ENCODE results near the gene SEMA3D.

SEMA3D gene

DNA sequence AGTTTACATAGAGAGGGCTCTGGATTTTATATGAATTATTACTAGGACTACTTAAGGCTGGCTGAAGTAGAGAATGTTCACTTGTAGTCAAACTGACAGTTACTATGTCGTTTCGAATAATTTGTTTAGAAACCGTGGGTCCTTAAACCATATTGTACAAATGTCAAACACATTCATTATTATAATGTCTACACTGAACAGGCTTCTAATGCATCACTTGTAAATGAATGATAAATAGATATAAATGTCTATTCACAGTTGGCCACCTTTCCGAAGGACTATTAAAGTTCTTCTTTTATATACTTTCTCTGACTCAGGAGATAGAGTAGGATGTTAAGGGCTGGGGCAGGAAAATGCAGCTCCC, 95.3 kb downstream of the SEMA3D start:
- no peak for DNase-seq (ENCODE audit: low read depth, low spot score)
- no peak overlapping the region for H3K27ac ChIP-seq

DNA sequence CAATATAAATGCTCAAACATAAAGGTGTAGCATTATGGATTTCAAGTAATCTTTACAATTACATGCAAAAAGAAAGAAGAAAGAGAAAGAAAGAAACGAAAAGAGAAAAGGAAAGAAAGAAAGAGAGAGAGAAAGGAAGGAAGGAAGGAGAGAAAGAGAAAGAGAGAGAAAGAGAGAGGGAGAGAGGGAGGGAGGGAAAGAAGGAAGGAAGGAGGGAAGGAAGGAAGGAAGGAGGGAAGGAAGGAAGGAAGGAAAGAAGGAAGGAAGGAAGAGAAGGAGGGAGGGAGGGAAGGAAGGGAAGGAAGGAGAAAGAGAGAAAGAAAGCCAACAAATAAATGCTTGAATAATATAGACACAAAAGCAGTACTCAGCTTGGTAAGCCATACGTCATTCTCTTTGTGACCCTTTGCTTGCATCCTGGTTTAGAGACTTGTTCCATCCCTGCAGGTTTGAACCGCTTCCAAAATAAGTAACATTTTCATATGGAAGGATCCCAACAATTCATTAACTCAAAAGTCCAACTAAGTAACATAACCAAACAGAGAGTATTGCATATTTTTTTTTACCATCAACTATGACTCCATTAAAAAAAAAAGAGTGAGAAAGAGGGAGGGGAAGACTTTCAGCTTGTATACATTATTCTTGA, 95.8 kb downstream of the SEMA3D start:
- DNase-seq (ENCODE audit: low read depth, low spot score) = no peak
- H3K27ac ChIP-seq = no peak overlapping the region

DNA sequence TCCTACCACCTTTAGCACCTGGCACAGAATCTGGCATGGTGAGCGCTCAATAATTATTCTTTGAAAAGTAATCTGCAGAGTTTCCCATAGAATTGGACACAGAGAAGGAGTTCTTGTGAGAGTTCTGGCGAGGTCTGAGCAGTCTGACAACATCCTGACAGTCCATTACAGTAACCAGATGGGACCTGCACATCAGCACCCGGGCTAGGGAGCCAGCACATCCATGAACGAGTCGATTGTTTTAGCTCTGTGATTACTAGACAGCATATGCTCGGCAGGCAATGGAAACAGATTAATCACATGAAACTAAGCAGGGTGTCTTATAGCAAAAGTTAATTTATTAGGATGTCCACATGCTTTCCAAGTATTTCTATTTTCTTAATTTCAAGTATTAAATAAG, 96.7 kb downstream of the SEMA3D start:
- DNase-seq (ENCODE audit: low read depth, low spot score) = no peak
- H3K27ac ChIP-seq = no peak overlapping the region

DNA sequence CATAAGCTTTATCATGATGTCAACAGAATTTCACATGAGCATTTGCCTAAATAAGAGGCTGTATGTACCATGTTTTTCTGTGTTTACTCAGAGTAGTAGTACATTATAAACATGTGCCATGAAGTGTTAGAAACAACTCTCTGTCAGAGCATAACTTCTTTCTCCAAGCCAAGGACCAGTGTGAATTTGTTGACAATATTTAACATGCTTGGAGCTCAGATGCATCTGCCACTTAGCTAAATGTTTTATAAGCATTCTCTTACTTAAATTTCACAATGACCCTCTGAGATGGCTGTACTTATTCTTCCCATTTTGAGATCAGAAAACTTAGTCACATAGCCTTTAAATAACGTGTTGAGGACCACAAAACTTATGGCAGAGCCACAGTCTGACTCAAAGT, 105.0 kb downstream of the SEMA3D start:
- DNase-seq (ENCODE audit: low read depth, low spot score) = no peak
- H3K27ac ChIP-seq = no peak overlapping the region

DNA sequence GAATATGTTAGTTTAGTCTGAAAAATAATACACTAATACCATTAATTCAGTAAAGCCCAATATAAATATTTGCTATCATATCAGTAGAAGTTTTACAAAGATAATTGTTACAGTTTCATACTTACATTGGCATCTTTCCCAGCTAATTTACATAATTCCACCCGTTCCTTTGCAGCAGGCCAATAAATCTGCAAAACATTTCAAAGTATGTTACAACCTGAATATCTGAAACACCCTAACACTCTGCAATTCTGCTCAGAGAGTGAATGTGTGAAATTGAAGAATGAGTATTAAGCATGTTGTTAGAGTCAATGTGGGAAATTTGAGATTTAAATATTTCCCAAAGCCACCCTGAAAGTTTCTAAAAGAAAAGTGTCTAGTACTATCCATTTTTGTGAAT, 105.5 kb downstream of the SEMA3D start:
- no peak overlapping the region for H3K27ac ChIP-seq
- no peak for DNase-seq (ENCODE audit: low read depth, low spot score)

DNA sequence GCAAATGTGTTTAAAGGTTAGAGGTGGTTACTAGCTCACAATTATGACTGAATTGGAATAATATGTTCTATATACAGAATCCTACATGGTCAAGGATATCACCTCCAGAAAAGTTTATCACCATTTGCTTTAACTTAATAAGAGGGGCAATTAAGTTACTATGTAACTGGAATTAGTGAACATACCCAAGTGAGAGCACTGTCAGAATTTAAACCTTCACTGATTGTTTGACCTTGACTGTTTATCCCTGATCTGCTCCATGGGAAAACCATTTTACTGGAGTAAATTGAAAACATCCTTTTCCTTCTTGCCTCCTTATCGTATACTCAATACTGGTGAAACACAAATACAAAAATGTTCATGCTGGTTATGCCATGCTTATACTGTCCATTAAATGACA, 107.4 kb downstream of the SEMA3D start:
- DNase-seq (ENCODE audit: low read depth, low spot score) = no peak

DNA sequence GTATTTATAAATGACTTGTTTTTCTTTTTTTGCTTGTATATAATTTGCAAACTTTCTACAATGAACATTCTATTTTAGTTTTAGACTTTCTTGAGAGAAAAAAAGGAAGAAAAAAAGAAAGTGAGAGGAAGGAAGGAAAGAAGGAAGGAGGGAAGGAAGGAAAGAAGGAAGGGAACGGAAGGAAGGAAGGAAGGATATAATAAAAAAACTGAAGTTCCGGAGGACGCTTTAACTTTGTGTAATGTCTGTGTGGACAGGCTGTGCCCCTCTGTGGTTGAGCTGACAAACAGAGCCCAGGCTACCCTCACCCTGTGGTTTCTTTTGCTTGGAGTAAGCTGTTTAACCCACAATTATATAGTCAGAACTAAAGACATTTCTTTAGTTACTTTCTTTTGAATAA, 108.7 kb downstream of the SEMA3D start:
- no peak for DNase-seq (ENCODE audit: low read depth, low spot score)
- no peak overlapping the region for H3K27ac ChIP-seq

More for the DNA sequence above, 107.4 kb downstream of the SEMA3D start:
- H3K27ac ChIP-seq = no peak overlapping the region

DNA sequence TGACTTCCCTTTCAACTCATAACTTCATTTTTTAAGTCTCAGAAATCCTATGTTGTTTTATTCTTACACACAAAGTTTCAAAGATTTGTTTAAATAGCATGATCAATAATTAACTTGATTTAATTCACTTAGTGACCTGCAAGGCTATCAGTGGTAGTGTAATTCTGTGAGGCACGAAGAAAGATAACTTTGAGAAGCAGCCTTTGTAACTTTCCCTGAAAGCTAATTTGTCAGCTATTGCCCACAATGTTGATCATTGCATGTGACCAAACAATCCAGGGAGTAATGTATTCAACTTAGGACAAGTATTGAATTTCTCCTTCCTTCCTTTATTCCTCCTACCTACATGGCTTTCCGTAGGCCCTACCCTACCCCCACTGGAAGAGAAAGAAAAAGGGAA, 111.0 kb downstream of the SEMA3D start:
- no peak for DNase-seq (ENCODE audit: low read depth, low spot score)
- H3K27ac ChIP-seq = no peak overlapping the region

DNA sequence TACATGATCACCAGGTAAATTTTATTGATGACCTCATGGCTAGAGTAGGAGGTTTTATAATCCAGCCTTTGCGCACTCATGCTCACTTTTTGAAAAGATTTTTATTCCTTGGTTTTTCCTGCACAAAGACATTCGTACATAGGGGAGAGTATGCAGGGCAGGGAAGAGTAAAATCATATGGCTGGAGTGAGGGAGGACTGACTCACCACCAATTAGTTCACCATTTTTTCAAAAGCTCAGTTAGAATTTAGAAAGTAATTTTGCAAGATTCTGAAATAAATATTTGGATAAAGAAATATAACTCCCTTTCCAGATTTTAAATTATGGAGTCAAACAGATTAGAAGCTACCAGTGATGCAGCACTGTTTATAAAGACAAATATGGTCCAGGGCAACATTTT, 111.9 kb downstream of the SEMA3D start:
- no peak for DNase-seq (ENCODE audit: low read depth, low spot score)
- H3K27ac ChIP-seq = no peak overlapping the region

DNA sequence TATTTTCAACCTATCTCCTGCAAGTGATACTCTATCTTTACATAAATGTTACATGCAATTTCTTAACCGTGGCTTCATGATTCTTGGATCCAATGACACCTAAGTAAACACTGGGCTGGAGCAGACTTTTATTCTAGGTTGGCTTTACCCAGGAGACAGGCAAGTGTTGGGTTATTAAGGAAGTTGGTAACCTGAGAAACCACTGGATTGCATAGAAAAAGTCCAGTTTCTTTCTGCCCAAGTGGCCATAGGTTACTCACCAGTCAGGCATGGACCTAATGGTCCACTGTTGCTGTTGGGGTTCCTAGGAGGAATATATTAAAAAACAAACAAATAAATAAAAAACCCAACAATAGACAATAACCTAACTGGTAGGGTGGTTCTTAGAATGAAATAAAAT, 112.8 kb downstream of the SEMA3D start:
- no peak overlapping the region for H3K27ac ChIP-seq
- DNase-seq (ENCODE audit: low read depth, low spot score) = no peak

DNA sequence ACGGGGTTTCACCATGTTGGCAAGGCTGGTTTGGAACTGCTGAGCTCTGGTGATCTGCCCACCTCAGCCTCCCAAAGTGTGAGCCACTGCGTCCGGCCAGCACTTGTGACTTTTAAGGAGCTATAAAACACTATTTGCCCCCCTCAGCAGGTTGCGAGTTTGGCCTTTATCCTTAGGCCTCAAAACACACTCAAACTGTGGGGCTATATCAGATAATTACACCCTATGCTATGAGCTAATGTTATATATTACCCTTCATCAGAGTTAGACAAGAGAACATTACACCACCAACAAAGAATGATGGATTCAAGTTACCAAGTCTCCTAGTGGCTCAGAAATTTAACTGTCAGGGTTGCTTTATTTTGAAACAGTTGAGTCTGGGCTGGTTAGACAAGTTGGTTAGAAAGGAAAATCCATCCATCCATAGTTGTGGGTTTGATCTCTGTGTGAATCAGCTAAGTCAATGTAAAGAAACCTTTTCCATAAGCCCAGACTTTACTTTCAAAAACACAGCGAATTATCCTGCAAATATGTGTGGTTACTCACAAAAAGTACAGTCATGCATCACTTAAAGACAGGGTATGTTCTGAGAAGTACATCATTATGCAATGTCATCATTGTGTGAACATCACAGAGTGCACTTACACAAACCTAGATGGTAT, 115.8 kb downstream of the SEMA3D start:
- DNase-seq (ENCODE audit: low read depth, low spot score) = peak; percentile 76
- H3K27ac ChIP-seq = peak overlapping the region; percentile 25

DNA sequence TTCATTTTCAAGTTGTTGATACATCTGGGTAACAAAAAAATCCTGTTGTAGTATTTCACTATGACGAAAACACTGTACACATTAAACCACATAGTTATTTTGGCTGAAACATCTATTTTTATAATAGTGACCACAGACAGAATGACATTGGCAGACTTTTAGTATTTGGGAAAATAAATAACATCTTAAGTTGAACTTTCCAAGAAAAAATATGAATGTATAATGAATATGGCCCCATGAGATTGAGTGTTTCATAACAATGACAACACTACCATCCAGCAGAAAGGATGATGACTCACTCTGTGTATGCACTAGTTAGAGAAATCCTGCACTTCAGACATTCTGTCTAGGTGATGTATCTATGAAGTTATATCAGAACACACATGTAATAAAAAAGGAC, 118.1 kb downstream of the SEMA3D start:
- DNase-seq (ENCODE audit: low read depth, low spot score) = peak; percentile 16
- H3K27ac ChIP-seq = no peak overlapping the region

DNA sequence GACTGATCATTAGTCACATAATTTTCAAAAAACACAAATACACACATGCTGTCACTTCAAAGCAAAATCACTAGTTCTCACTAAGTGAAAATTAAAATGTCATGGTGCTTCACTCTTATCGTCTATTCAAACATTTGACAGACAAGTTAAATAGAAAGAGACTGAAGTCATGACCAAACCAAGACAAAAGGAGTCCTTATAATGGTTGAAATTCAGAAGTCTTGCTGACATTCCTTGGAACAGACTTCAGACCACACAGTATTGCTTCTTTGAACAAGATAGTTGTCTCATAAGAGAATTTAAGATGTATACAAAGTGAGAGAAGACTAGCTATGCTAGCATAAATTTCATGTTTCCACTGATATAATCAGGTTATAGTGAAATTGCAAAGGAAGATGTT, 119.5 kb downstream of the SEMA3D start:
- no peak for DNase-seq (ENCODE audit: low read depth, low spot score)
- no peak overlapping the region for H3K27ac ChIP-seq

DNA sequence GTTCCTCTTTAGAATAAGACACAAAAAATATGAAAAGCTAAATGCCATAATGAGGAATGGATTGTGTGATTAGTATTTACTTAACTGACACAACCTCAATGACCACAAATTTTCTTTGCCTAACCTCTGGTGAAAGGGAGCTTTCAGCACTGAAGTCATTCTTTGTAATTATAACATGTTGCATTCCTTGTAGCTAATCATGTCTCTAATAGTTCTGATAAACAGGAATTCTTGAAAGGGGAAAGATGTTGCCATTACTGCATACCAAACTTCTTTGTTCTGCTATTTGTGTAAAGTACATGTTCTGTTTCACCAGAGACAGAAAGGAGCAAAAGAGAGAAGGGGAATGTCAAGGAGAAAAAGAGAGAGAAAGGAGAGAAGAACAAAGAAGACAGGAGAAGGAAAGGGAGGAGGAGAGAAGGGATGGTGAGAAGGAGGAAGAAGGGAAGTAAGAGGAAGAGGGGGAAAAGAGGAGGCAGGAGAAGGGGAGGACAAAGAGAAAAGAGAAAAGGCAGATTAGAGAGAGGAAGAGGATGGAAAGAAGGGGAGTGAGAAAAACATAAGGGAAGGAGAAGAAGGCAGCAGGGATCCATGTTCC, 120.9 kb downstream of the SEMA3D start:
- DNase-seq (ENCODE audit: low read depth, low spot score) = no peak
- H3K27ac ChIP-seq = no peak overlapping the region

DNA sequence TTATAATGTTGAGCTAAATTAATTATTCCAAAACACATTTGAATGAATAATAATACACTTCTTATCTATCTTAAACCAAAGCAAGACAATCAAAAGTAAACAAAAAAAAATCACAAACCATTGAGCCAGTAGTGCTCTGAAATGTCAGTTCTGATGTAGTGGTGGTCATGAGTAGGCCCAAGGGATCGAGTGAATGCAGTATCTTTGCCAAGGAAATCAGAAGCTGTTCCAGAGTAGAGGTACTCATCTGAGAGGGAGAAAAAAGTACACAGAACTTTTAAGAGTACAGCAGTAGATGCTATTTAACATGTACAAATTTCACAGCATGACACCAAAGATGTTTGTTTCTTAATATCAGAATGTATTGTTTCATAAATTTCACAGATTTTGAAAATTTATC, 121.5 kb downstream of the SEMA3D start:
- no peak overlapping the region for H3K27ac ChIP-seq
- no peak for DNase-seq (ENCODE audit: low read depth, low spot score)

DNA sequence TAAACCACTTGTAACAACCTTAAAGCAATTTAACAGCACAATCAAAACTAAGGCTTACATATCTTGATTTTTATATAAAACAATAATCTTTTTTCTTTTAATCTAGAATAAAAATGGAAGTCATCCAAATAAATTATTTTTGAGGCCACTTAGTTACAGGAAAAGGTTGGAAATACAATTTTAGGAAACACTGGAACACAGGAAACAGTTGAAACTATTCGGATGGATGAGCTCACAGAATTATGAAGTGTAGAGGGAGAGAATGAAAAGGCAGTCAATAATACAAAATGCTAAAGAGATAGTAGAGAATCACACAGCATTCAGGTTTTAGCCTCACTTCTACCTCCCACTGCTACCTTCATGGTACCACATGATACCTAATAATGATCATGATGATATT, 124.2 kb downstream of the SEMA3D start:
- H3K27ac ChIP-seq = no peak overlapping the region
- no peak for DNase-seq (ENCODE audit: low read depth, low spot score)

DNA sequence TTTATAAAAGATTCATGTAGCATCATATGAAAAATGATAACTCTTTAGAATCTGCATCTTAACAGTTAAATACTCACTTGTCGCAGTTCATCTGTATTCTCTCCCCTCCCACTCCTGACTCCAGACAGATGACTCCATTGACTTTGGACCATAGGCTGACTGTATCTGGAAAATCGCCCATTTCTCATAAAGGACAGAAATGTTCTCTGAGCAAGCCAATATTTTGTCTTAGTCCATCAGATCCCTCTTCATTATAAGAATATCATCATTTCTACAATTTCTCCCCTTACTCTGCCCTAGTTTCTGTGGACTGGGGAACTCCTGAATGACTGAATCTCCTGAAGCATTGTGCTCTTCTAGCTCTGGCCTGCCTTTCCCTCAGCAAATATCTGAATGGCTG, 125.4 kb downstream of the SEMA3D start:
- H3K27ac ChIP-seq = no peak overlapping the region
- DNase-seq (ENCODE audit: low read depth, low spot score) = no peak

DNA sequence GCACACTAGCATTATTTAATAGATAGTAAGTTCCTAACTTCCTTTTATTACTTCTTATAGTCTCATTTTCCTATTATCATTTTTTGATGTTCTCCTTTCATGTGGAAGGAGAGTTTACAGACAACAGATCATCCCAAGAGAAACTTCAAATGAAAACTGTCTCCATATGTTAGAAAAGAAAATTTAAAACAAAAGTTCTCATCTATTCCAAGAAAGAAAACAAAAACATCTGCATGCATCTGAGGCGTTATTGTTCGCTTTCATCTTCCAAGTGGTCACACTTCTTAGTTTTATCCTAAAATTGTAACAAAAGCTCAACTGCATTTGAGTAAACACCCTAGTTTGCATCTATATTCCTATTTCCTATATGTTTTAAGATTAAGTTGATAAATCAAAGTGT, 126.2 kb downstream of the SEMA3D start:
- no peak for DNase-seq (ENCODE audit: low read depth, low spot score)
- H3K27ac ChIP-seq = no peak overlapping the region

DNA sequence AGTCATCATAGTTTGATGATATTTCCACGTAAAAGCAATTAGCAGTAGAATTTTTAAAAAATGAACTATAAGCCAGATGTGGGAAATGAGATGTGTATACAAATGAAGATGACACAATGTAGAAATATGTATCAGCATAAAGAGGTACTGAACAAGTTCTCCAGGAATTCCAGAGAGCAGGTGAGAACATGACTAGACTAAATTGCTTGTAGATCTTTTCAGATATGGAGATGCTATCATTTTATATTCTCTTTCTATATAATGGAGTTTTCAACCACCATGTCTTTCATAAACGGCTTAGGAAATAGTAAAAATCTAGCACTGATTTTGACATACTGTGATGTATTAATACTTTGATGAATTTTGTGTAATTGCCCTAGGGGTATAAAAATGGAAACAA, 130.9 kb downstream of the SEMA3D start:
- peak overlapping the region; percentile 50 for H3K27ac ChIP-seq
- peak; percentile 59 for DNase-seq (ENCODE audit: low read depth, low spot score)

DNA sequence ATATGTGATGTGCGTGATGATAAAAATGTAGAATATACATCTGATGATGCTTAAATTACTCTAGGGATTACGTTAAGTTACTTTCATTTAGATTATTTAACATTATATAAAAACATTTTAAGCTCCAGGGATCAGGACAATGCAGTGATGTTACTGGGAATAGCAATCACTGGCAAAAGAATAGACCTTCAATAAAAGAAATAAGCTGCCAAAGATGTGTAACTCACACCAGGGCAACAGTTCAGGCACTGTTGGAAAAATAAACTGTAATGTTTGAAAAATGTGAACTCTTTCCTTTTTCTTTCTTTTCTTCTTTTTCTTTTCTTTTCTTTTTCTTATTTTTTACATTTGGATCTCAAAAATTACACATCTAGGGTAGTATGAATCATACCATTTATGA, 131.7 kb downstream of the SEMA3D start:
- H3K27ac ChIP-seq = no peak overlapping the region

DNA sequence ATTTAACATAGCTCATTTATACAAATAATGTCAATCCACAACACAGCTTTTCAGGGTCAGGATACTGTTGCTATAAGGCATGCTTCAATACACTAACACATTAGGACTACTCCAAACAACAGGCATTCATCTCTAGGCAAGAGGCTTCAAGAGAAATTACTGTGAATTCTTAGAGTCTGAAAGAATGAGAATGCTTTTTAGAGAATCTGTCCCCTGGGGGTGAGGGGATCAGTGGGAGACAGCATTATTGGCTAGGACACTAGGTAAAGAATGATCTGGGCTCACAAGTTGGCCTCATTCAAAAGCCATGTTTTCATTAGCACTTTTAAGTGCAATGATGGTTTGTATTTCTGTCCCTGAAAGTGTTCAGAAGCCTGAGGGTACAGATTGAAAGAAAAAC, 132.6 kb downstream of the SEMA3D start:
- no peak for DNase-seq (ENCODE audit: low read depth, low spot score)
- H3K27ac ChIP-seq = no peak overlapping the region

More for the DNA sequence above, 131.7 kb downstream of the SEMA3D start:
- no peak for DNase-seq (ENCODE audit: low read depth, low spot score)

DNA sequence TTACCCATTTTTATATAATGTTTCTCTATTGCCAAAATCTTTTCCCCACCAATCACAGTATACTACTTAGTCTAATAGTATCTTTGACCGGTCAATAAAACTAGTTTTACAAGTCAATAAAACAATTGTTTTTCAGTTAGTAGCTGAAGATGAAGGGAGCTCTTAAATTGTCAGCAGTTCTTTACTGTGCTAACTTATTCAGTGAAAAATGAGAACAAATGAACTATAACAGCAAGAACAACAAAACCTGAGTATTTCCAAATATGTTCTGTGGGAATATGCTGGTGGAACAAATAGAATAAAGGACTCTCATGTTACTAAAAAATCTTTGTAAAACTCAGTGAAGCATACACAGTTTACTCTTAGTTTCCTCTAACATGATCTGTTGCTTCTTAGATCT, 134.0 kb downstream of the SEMA3D start:
- H3K27ac ChIP-seq = no peak overlapping the region
- no peak for DNase-seq (ENCODE audit: low read depth, low spot score)
